HEK293 (cell line): ENCODE measurements around the gene RSL1D1.

Experiments used
- GFI1B ChIP-seq: fragments of 450-650 bp; formaldehyde crosslinking; IDR thresholded peaks from 2 replicates; pipeline ENCODE4 v1.5.1; 2016; ENCODE audit warnings: missing biosample characterization, missing genetic modification characterization
- GLI2 ChIP-seq: fragments of 450-650 bp; formaldehyde crosslinking; IDR thresholded peaks from 2 replicates; pipeline ENCODE4; 2017; ENCODE audit warnings: missing biosample characterization, missing genetic modification characterization, low read depth, borderline replicate concordance
- GLIS1 ChIP-seq: fragments of 450-650 bp; formaldehyde crosslinking; IDR thresholded peaks from 2 replicates; pipeline ENCODE4 v1.5.1; 2016; ENCODE audit warnings: missing biosample characterization, missing genetic modification characterization
- INSM2 ChIP-seq: fragments of 450-650 bp; formaldehyde crosslinking; IDR thresholded peaks from 2 replicates; pipeline ENCODE4 v1.5.1; 2016; ENCODE audit warnings: missing biosample characterization, missing genetic modification characterization
- KLF1 ChIP-seq: fragments of 450-650 bp; formaldehyde crosslinking; IDR thresholded peaks from 2 replicates; pipeline ENCODE4 v1.5.1; 2016; ENCODE audit warnings: missing biosample characterization, missing genetic modification characterization
- SCRT2 ChIP-seq: fragments of 450-650 bp; formaldehyde crosslinking; IDR thresholded peaks from 2 replicates; pipeline ENCODE4 v1.5.1; 2016; ENCODE audit warnings: missing biosample characterization, missing genetic modification characterization
- ZBTB11 ChIP-seq: fragments of 450-650 bp; formaldehyde crosslinking; conservative IDR thresholded peaks from 2 replicates; pipeline ENCODE4 v1.5.1; 2016; ENCODE audit warnings: low read depth, missing biosample characterization, missing genetic modification characterization
- ZBTB48 ChIP-seq: fragments of 450-650 bp; formaldehyde crosslinking; IDR thresholded peaks from 2 replicates; pipeline ENCODE4 v1.5.1; 2016; ENCODE audit warnings: missing biosample characterization, missing genetic modification characterization
- ZBTB6 ChIP-seq: fragments of 450-650 bp; formaldehyde crosslinking; IDR thresholded peaks from 2 replicates; pipeline ENCODE4 v1.5.1; 2017; ENCODE audit warnings: missing biosample characterization, missing genetic modification characterization
- ZFHX2 ChIP-seq: fragments of 450-650 bp; formaldehyde crosslinking; conservative IDR thresholded peaks from 2 replicates; pipeline ENCODE4 v1.5.1; 2016; ENCODE audit warnings: missing biosample characterization, missing genetic modification characterization
- ZFP41 ChIP-seq: fragments of 450-650 bp; formaldehyde crosslinking; IDR thresholded peaks from 2 replicates; pipeline ENCODE4 v1.5.1; 2016; ENCODE audit warnings: missing biosample characterization, missing genetic modification characterization, borderline replicate concordance
- ZNF138 ChIP-seq: fragments of 450-650 bp; formaldehyde crosslinking; IDR thresholded peaks from 2 replicates; pipeline ENCODE4 v1.5.1; 2016; ENCODE audit warnings: missing biosample characterization, missing genetic modification characterization, borderline replicate concordance
- ZNF155 ChIP-seq: fragments of 450-650 bp; formaldehyde crosslinking; IDR thresholded peaks from 2 replicates; pipeline ENCODE4 v1.5.1; 2016; ENCODE audit warnings: missing biosample characterization, missing genetic modification characterization
- ZNF341 ChIP-seq: fragments of 450-650 bp; formaldehyde crosslinking; IDR thresholded peaks from 2 replicates; pipeline ENCODE4; 2016; ENCODE audit warnings: low read depth, missing biosample characterization, missing genetic modification characterization
- ZNF350 ChIP-seq: fragments of 450-650 bp; formaldehyde crosslinking; IDR thresholded peaks from 2 replicates; pipeline ENCODE4 v1.5.0; 2017; ENCODE audit warnings: missing biosample characterization, mild to moderate bottlenecking, missing genetic modification characterization
- ZNF366 ChIP-seq: fragments of 450-650 bp; formaldehyde crosslinking; conservative IDR thresholded peaks from 2 replicates; pipeline ENCODE4 v1.5.1; 2016; ENCODE audit warnings: missing biosample characterization, missing genetic modification characterization
- ZNF514 ChIP-seq: fragments of 450-650 bp; formaldehyde crosslinking; IDR thresholded peaks from 2 replicates; pipeline ENCODE4 v1.5.1; 2016; ENCODE audit warnings: missing biosample characterization, missing genetic modification characterization
- ZNF544 ChIP-seq: fragments of 450-650 bp; formaldehyde crosslinking; IDR thresholded peaks from 2 replicates; pipeline ENCODE4 v1.5.0; 2017; ENCODE audit warnings: missing biosample characterization, missing genetic modification characterization
- ZNF548 ChIP-seq: fragments of 450-650 bp; formaldehyde crosslinking; IDR thresholded peaks from 2 replicates; pipeline ENCODE4 v1.5.1; 2016; ENCODE audit warnings: missing biosample characterization, missing genetic modification characterization
- ZNF555 ChIP-seq: fragments of 450-650 bp; formaldehyde crosslinking; conservative IDR thresholded peaks from 2 replicates; pipeline ENCODE4 v1.5.1; 2017; ENCODE audit warnings: missing biosample characterization, mild to moderate bottlenecking, missing genetic modification characterization, inconsistent platforms
- ZNF626 ChIP-seq: fragments of 450-650 bp; sonication (Bioruptor Pico); formaldehyde crosslinking; IDR thresholded peaks from 2 replicates; pipeline ENCODE4 v1.5.1; 2018; ENCODE audit warnings: missing biosample characterization, missing genetic modification characterization, inconsistent platforms
- ZNF658 ChIP-seq: fragments of 450-650 bp; formaldehyde crosslinking; IDR thresholded peaks from 2 replicates; pipeline ENCODE4; 2016; ENCODE audit warnings: missing biosample characterization, missing genetic modification characterization
- ZNF747 ChIP-seq: fragments of 450-650 bp; formaldehyde crosslinking; IDR thresholded peaks from 2 replicates; pipeline ENCODE4 v1.5.1; 2016; ENCODE audit warnings: missing biosample characterization, missing genetic modification characterization
- ZSCAN16 ChIP-seq: fragments of 450-650 bp; formaldehyde crosslinking; IDR thresholded peaks from 2 replicates; pipeline ENCODE4 v1.5.1; 2016; ENCODE audit warnings: missing biosample characterization, missing genetic modification characterization
- TF ChIP-seq, protein P1 (sequence below): fragments of 450-650 bp; formaldehyde crosslinking; IDR thresholded peaks from 2 replicates; pipeline ENCODE4 v1.5.1; 2017; ENCODE audit warnings: missing biosample characterization, missing genetic modification characterization
- TF ChIP-seq, protein P2 (sequence below): fragments of 450-650 bp; formaldehyde crosslinking; IDR thresholded peaks from 2 replicates; pipeline ENCODE4 v1.5.1; 2017; ENCODE audit warnings: missing biosample characterization, missing genetic modification characterization
- TF ChIP-seq, protein P3 (sequence below): fragments of 450-650 bp; IDR thresholded peaks from 2 replicates; pipeline ENCODE4 v1.5.1; 2018; ENCODE audit warnings: missing biosample characterization, mild to moderate bottlenecking, missing genetic modification characterization

RSL1D1 gene

GRCh38 chr16:11848842-11849241 lies 2.5 kb downstream of the RSL1D1 start (continued):
- TF ChIP-seq, protein P1, sequence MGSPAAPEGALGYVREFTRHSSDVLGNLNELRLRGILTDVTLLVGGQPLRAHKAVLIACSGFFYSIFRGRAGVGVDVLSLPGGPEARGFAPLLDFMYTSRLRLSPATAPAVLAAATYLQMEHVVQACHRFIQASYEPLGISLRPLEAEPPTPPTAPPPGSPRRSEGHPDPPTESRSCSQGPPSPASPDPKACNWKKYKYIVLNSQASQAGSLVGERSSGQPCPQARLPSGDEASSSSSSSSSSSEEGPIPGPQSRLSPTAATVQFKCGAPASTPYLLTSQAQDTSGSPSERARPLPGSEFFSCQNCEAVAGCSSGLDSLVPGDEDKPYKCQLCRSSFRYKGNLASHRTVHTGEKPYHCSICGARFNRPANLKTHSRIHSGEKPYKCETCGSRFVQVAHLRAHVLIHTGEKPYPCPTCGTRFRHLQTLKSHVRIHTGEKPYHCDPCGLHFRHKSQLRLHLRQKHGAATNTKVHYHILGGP (tag by site-specific recombination) = no peak
- TF ChIP-seq ZBTB6 (tag by site-specific recombination) = no peak
- 0 out of 2 replicates have a peak, but pooled peaks have one; percentile 20 for TF ChIP-seq ZNF366 (tag by site-specific recombination)
- TF ChIP-seq ZNF544 (tag by site-specific recombination) = no peak
- TF ChIP-seq, protein P2, sequence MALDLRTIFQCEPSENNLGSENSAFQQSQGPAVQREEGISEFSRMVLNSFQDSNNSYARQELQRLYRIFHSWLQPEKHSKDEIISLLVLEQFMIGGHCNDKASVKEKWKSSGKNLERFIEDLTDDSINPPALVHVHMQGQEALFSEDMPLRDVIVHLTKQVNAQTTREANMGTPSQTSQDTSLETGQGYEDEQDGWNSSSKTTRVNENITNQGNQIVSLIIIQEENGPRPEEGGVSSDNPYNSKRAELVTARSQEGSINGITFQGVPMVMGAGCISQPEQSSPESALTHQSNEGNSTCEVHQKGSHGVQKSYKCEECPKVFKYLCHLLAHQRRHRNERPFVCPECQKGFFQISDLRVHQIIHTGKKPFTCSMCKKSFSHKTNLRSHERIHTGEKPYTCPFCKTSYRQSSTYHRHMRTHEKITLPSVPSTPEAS (tag by site-specific recombination) = no peak
- peak; percentile 89 for TF ChIP-seq ZFHX2
- no peak for TF ChIP-seq ZNF341 (tag by site-specific recombination)
- no peak for TF ChIP-seq INSM2 (tag by site-specific recombination)
- TF ChIP-seq ZBTB11 = no peak
- no peak for TF ChIP-seq ZNF155 (tag by site-specific recombination)
- no peak for TF ChIP-seq ZBTB48 (tag by site-specific recombination)
- TF ChIP-seq GLIS1 (tag by site-specific recombination) = 0 out of 2 replicates have a peak, but pooled peaks have one; percentile 25
- TF ChIP-seq ZNF514 = no peak
- TF ChIP-seq ZNF350 (tag by site-specific recombination) = no peak
- no peak for TF ChIP-seq ZNF626 (tag by site-specific recombination)
- TF ChIP-seq ZNF747 (tag by site-specific recombination) = no peak
- no peak for TF ChIP-seq ZNF658 (tag by site-specific recombination)
- TF ChIP-seq ZNF548 (tag by site-specific recombination) = no peak
- TF ChIP-seq ZSCAN16 (tag by site-specific recombination) = no peak
- TF ChIP-seq KLF1 = no peak
- peak; percentile 32; the same call in 1 of the 2 replicates for TF ChIP-seq SCRT2 (tag by site-specific recombination)
- TF ChIP-seq ZNF555 (tag by site-specific recombination) = no peak
- TF ChIP-seq ZNF138 = no peak
- TF ChIP-seq GFI1B (tag by site-specific recombination) = peak; percentile 47; the same call in 1 of the 2 replicates
- TF ChIP-seq GLI2 (tag by site-specific recombination) = no peak
- no peak for TF ChIP-seq ZFP41 (tag by site-specific recombination)
- TF ChIP-seq, protein P3, sequence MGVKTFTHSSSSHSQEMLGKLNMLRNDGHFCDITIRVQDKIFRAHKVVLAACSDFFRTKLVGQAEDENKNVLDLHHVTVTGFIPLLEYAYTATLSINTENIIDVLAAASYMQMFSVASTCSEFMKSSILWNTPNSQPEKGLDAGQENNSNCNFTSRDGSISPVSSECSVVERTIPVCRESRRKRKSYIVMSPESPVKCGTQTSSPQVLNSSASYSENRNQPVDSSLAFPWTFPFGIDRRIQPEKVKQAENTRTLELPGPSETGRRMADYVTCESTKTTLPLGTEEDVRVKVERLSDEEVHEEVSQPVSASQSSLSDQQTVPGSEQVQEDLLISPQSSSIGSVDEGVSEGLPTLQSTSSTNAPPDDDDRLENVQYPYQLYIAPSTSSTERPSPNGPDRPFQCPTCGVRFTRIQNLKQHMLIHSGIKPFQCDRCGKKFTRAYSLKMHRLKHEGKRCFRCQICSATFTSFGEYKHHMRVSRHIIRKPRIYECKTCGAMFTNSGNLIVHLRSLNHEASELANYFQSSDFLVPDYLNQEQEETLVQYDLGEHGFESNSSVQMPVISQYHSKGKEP = no peak
- TF ChIP-seq, all 188 proteins: peak for 8
